D341Med (cell line): ENCODE results near the gene NEK2.
"Not testable (repeated sequence)": the region's sequence is repeated elsewhere in the genome, so short reads cannot be mapped to it uniquely, and the experiment has no call there.

Source experiments
- DNase-seq: peaks from one replicate; pipeline ENCODE4 v3.0.0; 2012; ENCODE audit warnings: low spot score

The NEK2 gene

GRCh38 chr1:211650904-211651303 lies 24.5 kb downstream of the NEK2 start:
- DNase-seq = no peak

- DNase-seq = peak; percentile 89
These were observed 26.2 kb downstream of the NEK2 start for GRCh38 chr1:211648980-211649934.

- no peak for DNase-seq
These were observed 27.1 kb downstream of the NEK2 start for GRCh38 chr1:211648336-211648735.

- DNase-seq = no peak
These were observed 27.7 kb downstream of the NEK2 start for GRCh38 chr1:211647711-211648121.

GRCh38 chr1:211646566-211646965 lies 28.9 kb downstream of the NEK2 start:
- no peak for DNase-seq

GRCh38 chr1:211645601-211646000 lies 29.8 kb downstream of the NEK2 start:
- DNase-seq = not testable (repeated sequence)

GRCh38 chr1:211644653-211645052 lies 30.8 kb downstream of the NEK2 start:
- no peak for DNase-seq

GRCh38 chr1:211643324-211644212 lies 31.9 kb downstream of the NEK2 start:
- DNase-seq = peak; percentile 67

GRCh38 chr1:211642870-211643269 lies 32.6 kb downstream of the NEK2 start:
- no peak for DNase-seq

- no peak for DNase-seq
These were observed 33.5 kb downstream of the NEK2 start for GRCh38 chr1:211641942-211642341.

- DNase-seq = peak; percentile 89
These were observed 34.2 kb downstream of the NEK2 start for GRCh38 chr1:211641044-211641800.

GRCh38 chr1:211640301-211640630 lies 35.2 kb downstream of the NEK2 start:
- DNase-seq = no peak

- no peak for DNase-seq
These were observed 35.7 kb downstream of the NEK2 start for GRCh38 chr1:211639475-211640300.

GRCh38 chr1:211638689-211639101 lies 36.7 kb downstream of the NEK2 start:
- DNase-seq = no peak

- DNase-seq = no peak
These were observed 37.2 kb downstream of the NEK2 start for GRCh38 chr1:211638246-211638645.

- DNase-seq = no peak
These were observed 38.4 kb downstream of the NEK2 start for GRCh38 chr1:211637066-211637465.

- not testable (repeated sequence) for DNase-seq
These were observed 38.8 kb downstream of the NEK2 start for GRCh38 chr1:211636575-211637029.

GRCh38 chr1:211635597-211636205 lies 39.7 kb downstream of the NEK2 start:
- no peak for DNase-seq

- DNase-seq = no peak
These were observed 40.5 kb downstream of the NEK2 start for GRCh38 chr1:211634931-211635330.

- no peak for DNase-seq
These were observed 41.0 kb downstream of the NEK2 start for GRCh38 chr1:211634461-211634860.

GRCh38 chr1:211633524-211633846 lies 41.9 kb downstream of the NEK2 start:
- no peak for DNase-seq
